ENCODE measurements around the gene ANKK1.

DNA sequence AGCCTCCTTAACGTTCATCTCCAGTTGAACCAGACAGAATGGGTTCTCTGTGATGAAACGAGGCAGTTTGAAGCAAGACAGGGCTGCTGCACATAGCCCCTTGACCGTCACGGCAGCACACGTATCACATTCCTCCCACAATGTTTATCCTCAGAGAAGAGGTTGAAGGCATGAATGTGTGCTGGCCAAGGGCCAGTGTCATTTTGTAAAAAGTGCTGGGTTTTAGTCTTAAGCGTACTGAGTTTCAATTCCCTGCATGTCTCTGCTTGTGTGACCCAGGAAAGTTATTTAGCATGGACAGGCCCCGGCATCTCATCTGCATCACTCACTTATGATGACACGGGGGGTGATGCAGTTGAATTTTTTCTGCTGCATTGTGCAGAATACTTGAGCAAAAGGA, 41.6 kb upstream of the ANKK1 start:
- TF ChIP-seq, protein P1, sequence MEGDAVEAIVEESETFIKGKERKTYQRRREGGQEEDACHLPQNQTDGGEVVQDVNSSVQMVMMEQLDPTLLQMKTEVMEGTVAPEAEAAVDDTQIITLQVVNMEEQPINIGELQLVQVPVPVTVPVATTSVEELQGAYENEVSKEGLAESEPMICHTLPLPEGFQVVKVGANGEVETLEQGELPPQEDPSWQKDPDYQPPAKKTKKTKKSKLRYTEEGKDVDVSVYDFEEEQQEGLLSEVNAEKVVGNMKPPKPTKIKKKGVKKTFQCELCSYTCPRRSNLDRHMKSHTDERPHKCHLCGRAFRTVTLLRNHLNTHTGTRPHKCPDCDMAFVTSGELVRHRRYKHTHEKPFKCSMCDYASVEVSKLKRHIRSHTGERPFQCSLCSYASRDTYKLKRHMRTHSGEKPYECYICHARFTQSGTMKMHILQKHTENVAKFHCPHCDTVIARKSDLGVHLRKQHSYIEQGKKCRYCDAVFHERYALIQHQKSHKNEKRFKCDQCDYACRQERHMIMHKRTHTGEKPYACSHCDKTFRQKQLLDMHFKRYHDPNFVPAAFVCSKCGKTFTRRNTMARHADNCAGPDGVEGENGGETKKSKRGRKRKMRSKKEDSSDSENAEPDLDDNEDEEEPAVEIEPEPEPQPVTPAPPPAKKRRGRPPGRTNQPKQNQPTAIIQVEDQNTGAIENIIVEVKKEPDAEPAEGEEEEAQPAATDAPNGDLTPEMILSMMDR (IDR thresholded peaks at IDR 0.05): no peak
- TF ChIP-seq POLR2AphosphoS5 (IDR thresholded peaks at IDR 0.05): no peak

All from esophagus muscularis mucosa (tissue), 3 donors.